H1 (cell line): ENCODE results near the gene RBM45. TPM values are rescaled to one million over a fixed set of nuclear protein-coding genes. Genes with fewer than 3 reads are reported as not detected.

Experiments used
- ASH2L ChIP-seq: fragments of 200-600, 300-600 bp; sonication (generic); IDR thresholded peaks from one replicate; pipeline ENCODE4 v1.7.1; 2017; ENCODE audit warnings: low read length
- BRCA1 ChIP-seq: IDR thresholded peaks from 2 replicates; pipeline ENCODE4 v1.6.1; 2012; ENCODE audit warnings: low read depth, low read length, improper control_type of control experiment
- CEBPB ChIP-seq: IDR thresholded peaks from 2 replicates; pipeline ENCODE4 v1.6.1; 2012; ENCODE audit warnings: low read depth, low read length
- CHD2 ChIP-seq: IDR thresholded peaks from 2 replicates; pipeline ENCODE4 v1.6.1; 2012; ENCODE audit warnings: low read length, improper control_type of control experiment
- FOSL1 ChIP-seq: IDR thresholded peaks from 2 replicates; pipeline ENCODE4 v1.6.1; 2011; ENCODE audit warnings: mild to moderate bottlenecking, low read depth, low read length, moderate library complexity; ENCODE audit not compliant: insufficient read depth
- KDM1A ChIP-seq: fragments of 200-600, 300-600 bp; sonication (generic); IDR thresholded peaks from 2 replicates; pipeline ENCODE4 v1.7.1; 2016; ENCODE audit warnings: mild to moderate bottlenecking, low read length, borderline replicate concordance
- RNF2 ChIP-seq: fragments of 200-900, 300-1000 bp; sonication (generic); IDR thresholded peaks from 2 replicates; pipeline ENCODE4 v1.7.1; 2016; ENCODE audit warnings: borderline replicate concordance, low read depth, mild to moderate bottlenecking, antibody characterized with exemption, low read length; ENCODE audit not compliant: poor library complexity, severe bottlenecking; ENCODE audit errors: missing control alignments
- TAF7 ChIP-seq: optimal IDR thresholded peaks from 2 replicates; pipeline ENCODE3; 2011; ENCODE audit warnings: low read depth, mild to moderate bottlenecking, inconsistent platforms, low read length, moderate library complexity, borderline replicate concordance
- TBP ChIP-seq: IDR thresholded peaks from 2 replicates; pipeline ENCODE4 v1.6.1; 2011; ENCODE audit warnings: low read depth, low read length, improper control_type of control experiment
- polyA plus RNA-seq, 7 experiments: library from polyadenylated mRNA; depleted of rRNA in 3 of 7; stranded (reverse) in 5 of 7; unstranded in 2 of 7; fragments of >200 nt in 5 of 7; fragments of 200-250 nt in 2 of 7; gene quantifications; 1 replicate in 5 of 7; 2 replicates in 1 of 7; 4 replicates in 1 of 7; pipeline versions ENCODE4 v1.2.1 to v1.2.3, GENCODE V29; 2011 to 2013; ENCODE audit warnings: missing spikeins in 2 of 7, mixed read lengths in 2 of 7
- total RNA-seq: library from RNA; stranded (reverse); fragmentation: NEBNext Ultra II Directional; extraction: Animal tissue kit (Norgen Biotek cat#: 25700); gene quantifications from 2 replicates; pipeline ENCODE4 v1.2.1, GENCODE V29; 2021
- TF ChIP-seq, protein P1 (sequence below): IDR thresholded peaks from 2 replicates; pipeline ENCODE4 v1.6.1; 2011; ENCODE audit warnings: low read length, improper control_type of control experiment
- TF ChIP-seq, protein P2 (sequence below): fragments of 300-600 bp; sonication (generic); IDR thresholded peaks from 2 replicates; pipeline ENCODE4 v1.7.1; 2012; ENCODE audit warnings: low read length, moderate library complexity, mild to moderate bottlenecking, inconsistent platforms; ENCODE audit not compliant: insufficient replicate concordance

The RBM45 gene
- total and polyA plus RNA-seq, 2 of the 8 experiments (the other 6 are each of a cell fraction or from before 2014, with no cell fraction given), result 4.7 to 10.4 TPM

DNA sequence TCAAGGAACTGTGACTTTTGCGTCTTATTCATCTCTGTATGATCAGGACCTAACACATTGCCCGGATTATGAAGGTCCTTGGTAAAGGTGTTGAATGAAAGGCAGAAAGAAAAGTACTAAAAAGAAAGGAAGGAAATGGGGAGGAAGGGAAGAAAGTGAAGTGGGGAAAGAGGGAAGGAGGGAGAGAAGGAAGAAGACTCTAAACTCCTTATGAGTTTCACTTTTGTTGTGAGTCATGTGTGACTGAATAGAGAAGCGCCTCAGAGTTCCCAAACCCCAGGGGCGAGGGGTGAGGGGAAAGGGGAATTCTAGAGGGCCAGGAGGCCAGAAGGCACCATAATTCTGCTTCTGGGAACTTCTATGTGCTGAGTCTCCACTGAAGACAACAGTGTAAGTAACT, 51.2 kb downstream of the RBM45 start (continued):
- TF ChIP-seq, protein P1, sequence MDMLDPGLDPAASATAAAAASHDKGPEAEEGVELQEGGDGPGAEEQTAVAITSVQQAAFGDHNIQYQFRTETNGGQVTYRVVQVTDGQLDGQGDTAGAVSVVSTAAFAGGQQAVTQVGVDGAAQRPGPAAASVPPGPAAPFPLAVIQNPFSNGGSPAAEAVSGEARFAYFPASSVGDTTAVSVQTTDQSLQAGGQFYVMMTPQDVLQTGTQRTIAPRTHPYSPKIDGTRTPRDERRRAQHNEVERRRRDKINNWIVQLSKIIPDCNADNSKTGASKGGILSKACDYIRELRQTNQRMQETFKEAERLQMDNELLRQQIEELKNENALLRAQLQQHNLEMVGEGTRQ, result no peak
- TF ChIP-seq ASH2L (no peak), CEBPB (no peak), KDM1A (no peak), TAF7 (no peak), CHD2 (no peak), RNF2 (no peak), FOSL1 (no peak), BRCA1 (no peak), TBP (no peak)
- TF ChIP-seq, protein P2, sequence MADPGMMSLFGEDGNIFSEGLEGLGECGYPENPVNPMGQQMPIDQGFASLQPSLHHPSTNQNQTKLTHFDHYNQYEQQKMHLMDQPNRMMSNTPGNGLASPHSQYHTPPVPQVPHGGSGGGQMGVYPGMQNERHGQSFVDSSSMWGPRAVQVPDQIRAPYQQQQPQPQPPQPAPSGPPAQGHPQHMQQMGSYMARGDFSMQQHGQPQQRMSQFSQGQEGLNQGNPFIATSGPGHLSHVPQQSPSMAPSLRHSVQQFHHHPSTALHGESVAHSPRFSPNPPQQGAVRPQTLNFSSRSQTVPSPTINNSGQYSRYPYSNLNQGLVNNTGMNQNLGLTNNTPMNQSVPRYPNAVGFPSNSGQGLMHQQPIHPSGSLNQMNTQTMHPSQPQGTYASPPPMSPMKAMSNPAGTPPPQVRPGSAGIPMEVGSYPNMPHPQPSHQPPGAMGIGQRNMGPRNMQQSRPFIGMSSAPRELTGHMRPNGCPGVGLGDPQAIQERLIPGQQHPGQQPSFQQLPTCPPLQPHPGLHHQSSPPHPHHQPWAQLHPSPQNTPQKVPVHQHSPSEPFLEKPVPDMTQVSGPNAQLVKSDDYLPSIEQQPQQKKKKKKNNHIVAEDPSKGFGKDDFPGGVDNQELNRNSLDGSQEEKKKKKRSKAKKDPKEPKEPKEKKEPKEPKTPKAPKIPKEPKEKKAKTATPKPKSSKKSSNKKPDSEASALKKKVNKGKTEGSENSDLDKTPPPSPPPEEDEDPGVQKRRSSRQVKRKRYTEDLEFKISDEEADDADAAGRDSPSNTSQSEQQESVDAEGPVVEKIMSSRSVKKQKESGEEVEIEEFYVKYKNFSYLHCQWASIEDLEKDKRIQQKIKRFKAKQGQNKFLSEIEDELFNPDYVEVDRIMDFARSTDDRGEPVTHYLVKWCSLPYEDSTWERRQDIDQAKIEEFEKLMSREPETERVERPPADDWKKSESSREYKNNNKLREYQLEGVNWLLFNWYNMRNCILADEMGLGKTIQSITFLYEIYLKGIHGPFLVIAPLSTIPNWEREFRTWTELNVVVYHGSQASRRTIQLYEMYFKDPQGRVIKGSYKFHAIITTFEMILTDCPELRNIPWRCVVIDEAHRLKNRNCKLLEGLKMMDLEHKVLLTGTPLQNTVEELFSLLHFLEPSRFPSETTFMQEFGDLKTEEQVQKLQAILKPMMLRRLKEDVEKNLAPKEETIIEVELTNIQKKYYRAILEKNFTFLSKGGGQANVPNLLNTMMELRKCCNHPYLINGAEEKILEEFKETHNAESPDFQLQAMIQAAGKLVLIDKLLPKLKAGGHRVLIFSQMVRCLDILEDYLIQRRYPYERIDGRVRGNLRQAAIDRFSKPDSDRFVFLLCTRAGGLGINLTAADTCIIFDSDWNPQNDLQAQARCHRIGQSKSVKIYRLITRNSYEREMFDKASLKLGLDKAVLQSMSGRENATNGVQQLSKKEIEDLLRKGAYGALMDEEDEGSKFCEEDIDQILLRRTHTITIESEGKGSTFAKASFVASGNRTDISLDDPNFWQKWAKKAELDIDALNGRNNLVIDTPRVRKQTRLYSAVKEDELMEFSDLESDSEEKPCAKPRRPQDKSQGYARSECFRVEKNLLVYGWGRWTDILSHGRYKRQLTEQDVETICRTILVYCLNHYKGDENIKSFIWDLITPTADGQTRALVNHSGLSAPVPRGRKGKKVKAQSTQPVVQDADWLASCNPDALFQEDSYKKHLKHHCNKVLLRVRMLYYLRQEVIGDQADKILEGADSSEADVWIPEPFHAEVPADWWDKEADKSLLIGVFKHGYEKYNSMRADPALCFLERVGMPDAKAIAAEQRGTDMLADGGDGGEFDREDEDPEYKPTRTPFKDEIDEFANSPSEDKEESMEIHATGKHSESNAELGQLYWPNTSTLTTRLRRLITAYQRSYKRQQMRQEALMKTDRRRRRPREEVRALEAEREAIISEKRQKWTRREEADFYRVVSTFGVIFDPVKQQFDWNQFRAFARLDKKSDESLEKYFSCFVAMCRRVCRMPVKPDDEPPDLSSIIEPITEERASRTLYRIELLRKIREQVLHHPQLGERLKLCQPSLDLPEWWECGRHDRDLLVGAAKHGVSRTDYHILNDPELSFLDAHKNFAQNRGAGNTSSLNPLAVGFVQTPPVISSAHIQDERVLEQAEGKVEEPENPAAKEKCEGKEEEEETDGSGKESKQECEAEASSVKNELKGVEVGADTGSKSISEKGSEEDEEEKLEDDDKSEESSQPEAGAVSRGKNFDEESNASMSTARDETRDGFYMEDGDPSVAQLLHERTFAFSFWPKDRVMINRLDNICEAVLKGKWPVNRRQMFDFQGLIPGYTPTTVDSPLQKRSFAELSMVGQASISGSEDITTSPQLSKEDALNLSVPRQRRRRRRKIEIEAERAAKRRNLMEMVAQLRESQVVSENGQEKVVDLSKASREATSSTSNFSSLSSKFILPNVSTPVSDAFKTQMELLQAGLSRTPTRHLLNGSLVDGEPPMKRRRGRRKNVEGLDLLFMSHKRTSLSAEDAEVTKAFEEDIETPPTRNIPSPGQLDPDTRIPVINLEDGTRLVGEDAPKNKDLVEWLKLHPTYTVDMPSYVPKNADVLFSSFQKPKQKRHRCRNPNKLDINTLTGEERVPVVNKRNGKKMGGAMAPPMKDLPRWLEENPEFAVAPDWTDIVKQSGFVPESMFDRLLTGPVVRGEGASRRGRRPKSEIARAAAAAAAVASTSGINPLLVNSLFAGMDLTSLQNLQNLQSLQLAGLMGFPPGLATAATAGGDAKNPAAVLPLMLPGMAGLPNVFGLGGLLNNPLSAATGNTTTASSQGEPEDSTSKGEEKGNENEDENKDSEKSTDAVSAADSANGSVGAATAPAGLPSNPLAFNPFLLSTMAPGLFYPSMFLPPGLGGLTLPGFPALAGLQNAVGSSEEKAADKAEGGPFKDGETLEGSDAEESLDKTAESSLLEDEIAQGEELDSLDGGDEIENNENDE, result no peak
